ENCODE measurements around the gene ANKMY1. TPM values are rescaled to one million over a fixed set of nuclear protein-coding genes. Genes with fewer than 3 reads are reported as not detected.

The ANKMY1 gene
- total RNA-seq, 2 experiments from 2014 or later = 25.7 to 26.2 TPM

GRCh38 chr2:240462707-240463273 is 95.0 kb downstream of the ANKMY1 start:
- Mint-ChIP-seq H3K4me3 (no peak overlapping the region), H3K36me3 (ENCODE audit: low read depth) (no peaks in the 10 kb centered on the region), H3K27me3 (no peaks in the 10 kb centered on the region), H3K9me3 (no peaks in the 10 kb centered on the region), H3K4me1 (ENCODE audit: low read depth) (no peaks in the 10 kb centered on the region), H3K27ac (no peak overlapping the region)
- Histone ChIP-seq H3K4me1 (ENCODE audit: insufficient read depth, low read length) (no peaks in the 10 kb centered on the region), H3K9me3 (ENCODE audit: control insufficient read depth in 1 of 2, insufficient read depth in 1 of 2, low read length in 2 of 2) (peaks cover 0 to 12% of the 10 kb centered on the region in 2 experiments), H3K4me3 (ENCODE audit: low read length) (no peak overlapping the region), H3K27ac (ENCODE audit: low read depth in 1 of 2, low read length in 2 of 2) (no peak overlapping the region), H3K27me3 (ENCODE audit: control insufficient read depth in 1 of 2, insufficient read depth in 2 of 2, low read length in 2 of 2) (no peaks in the 10 kb centered on the region), H3K36me3 (ENCODE audit: insufficient read depth, low read length) (no peaks in the 10 kb centered on the region)
- no peak for ATAC-seq (ENCODE audit: poor library complexity)
- ChIA-PET CTCF (no interaction called here), POLR2A (no interaction called here)
- TF ChIP-seq, protein P1, sequence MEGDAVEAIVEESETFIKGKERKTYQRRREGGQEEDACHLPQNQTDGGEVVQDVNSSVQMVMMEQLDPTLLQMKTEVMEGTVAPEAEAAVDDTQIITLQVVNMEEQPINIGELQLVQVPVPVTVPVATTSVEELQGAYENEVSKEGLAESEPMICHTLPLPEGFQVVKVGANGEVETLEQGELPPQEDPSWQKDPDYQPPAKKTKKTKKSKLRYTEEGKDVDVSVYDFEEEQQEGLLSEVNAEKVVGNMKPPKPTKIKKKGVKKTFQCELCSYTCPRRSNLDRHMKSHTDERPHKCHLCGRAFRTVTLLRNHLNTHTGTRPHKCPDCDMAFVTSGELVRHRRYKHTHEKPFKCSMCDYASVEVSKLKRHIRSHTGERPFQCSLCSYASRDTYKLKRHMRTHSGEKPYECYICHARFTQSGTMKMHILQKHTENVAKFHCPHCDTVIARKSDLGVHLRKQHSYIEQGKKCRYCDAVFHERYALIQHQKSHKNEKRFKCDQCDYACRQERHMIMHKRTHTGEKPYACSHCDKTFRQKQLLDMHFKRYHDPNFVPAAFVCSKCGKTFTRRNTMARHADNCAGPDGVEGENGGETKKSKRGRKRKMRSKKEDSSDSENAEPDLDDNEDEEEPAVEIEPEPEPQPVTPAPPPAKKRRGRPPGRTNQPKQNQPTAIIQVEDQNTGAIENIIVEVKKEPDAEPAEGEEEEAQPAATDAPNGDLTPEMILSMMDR (IDR thresholded peaks at IDR 0.05) = no peak
- intact Hi-C loops (cut with DNase I, micrococcal nuclease) = no loop called here
- DNase-seq = peak in 3 of 14 experiments; percentile 0 to 3 (median 1)

- Mint-ChIP-seq H3K36me3 (ENCODE audit: low read depth) (no peaks in the 10 kb centered on the region), H3K4me1 (ENCODE audit: low read depth) (no peaks in the 10 kb centered on the region), H3K9me3 (no peaks in the 10 kb centered on the region), H3K4me3 (no peak overlapping the region), H3K27ac (no peak overlapping the region), H3K27me3 (peaks cover under 1% of the 10 kb centered on the region)
- intact Hi-C loops (cut with DNase I, micrococcal nuclease) = no loop called here
- H3K27me3 ChIP-seq (ENCODE audit: control insufficient read depth in 1 of 2, insufficient read depth in 2 of 2, low read length in 2 of 2) = peaks cover 0 to 2% of the 10 kb centered on the region in 2 experiments
- no peaks in the 10 kb centered on the region for H3K4me1 ChIP-seq (ENCODE audit: insufficient read depth, low read length)
- no peak overlapping the region for H3K27ac ChIP-seq (ENCODE audit: low read depth in 1 of 2, low read length in 2 of 2)
- DNase-seq (peak in 5 of 14 experiments; percentile 0 to 33 (median 1)), ATAC-seq (ENCODE audit: poor library complexity) (no peak)
- POLR2A ChIA-PET = no interaction called here
- no peaks in the 10 kb centered on the region for H3K36me3 ChIP-seq (ENCODE audit: insufficient read depth, low read length)
- CTCF ChIA-PET = no interaction called here
- no peak overlapping the region for H3K4me3 ChIP-seq (ENCODE audit: low read length)
- H3K9me3 ChIP-seq (ENCODE audit: control insufficient read depth in 1 of 2, insufficient read depth in 1 of 2, low read length in 2 of 2) = peaks cover 0 to 12% of the 10 kb centered on the region in 2 experiments
- TF ChIP-seq, protein P1 (IDR thresholded peaks at IDR 0.05) = no peak
Observed at GRCh38 chr2:240462073-240462706, 95.6 kb downstream of the ANKMY1 start.

DNA sequence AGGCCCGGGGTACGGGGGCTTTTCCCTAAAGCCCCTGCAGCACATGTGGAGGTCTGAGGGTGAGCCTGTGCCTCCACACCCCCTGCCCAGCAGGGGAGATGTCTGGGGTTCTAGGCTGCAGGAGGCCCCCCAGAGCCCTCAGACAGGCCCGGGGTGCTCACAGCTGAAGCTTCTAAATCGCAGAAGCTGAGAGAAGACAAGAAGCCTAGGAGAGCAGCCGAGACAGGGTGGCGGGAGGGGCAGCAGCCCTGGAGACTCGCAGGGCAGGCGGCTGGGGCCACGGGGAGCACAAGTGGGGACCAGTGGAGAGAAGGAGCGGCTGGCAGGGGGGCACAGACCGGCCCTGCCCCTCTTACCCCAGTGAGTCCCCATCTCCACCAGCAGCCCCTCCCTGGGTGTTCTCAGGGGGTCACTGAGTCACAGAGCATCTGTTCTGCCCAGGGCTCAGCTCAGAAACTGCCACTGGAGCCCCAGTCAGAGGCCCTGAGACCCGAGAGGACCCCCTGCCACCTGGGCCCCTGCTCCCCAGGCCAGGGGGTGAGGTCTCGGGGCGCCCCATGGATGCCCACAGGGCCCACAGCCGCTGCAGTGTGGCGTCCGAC is 96.2 kb downstream of the ANKMY1 start:
- Histone ChIP-seq H3K27ac (ENCODE audit: low read depth in 1 of 2, low read length in 2 of 2) (no peak overlapping the region), H3K4me3 (ENCODE audit: low read length) (no peak overlapping the region), H3K9me3 (ENCODE audit: control insufficient read depth in 1 of 2, insufficient read depth in 1 of 2, low read length in 2 of 2) (peaks cover 0 to 15% of the 10 kb centered on the region in 2 experiments), H3K4me1 (ENCODE audit: insufficient read depth, low read length) (no peaks in the 10 kb centered on the region), H3K27me3 (ENCODE audit: control insufficient read depth in 1 of 2, insufficient read depth in 2 of 2, low read length in 2 of 2) (peaks cover 0 to 8% of the 10 kb centered on the region in 2 experiments), H3K36me3 (ENCODE audit: insufficient read depth, low read length) (no peaks in the 10 kb centered on the region)
- Mint-ChIP-seq H3K27ac (no peak overlapping the region), H3K9me3 (no peaks in the 10 kb centered on the region), H3K4me1 (ENCODE audit: low read depth) (no peaks in the 10 kb centered on the region), H3K4me3 (no peak overlapping the region), H3K36me3 (ENCODE audit: low read depth) (no peaks in the 10 kb centered on the region), H3K27me3 (peaks cover 7% of the 10 kb centered on the region)
- ATAC-seq (ENCODE audit: poor library complexity) = no peak
- CTCF ChIA-PET = no interaction called here
- intact Hi-C loops (cut with DNase I, micrococcal nuclease) = no loop called here
- POLR2A ChIA-PET = no interaction called here
- peak in 3 of 14 experiments; percentile 0 to 3 (median 1) for DNase-seq
- TF ChIP-seq, protein P1 (IDR thresholded peaks at IDR 0.05) = no peak
